K562 (cell line): ENCODE results near the gene CADM2. TPM values are rescaled to one million over a fixed set of nuclear protein-coding genes. Genes with fewer than 3 reads are reported as not detected.

Experiments
- ATAC-seq: fragments of 200-7000 bp; cut with Tn5 transposase; 3 replicates; pipeline ENCODE4 v1.9.1; 2020; ENCODE audit warnings: moderate library complexity
- BruUV-seq: library from RNA; stranded (reverse); fragments of 400-500 nt; replicated peaks from 2 replicates; lab custom pipeline; 2021; lab: Mats Ljungman, UMichigan
- CTCF ChIA-PET: fragments of 300-600 bp; formaldehyde crosslinking; extraction: SDS; loops from one replicate; lab custom pipeline; 2021; ENCODE audit warnings: low intra/inter-chr PET ratio; lab: Yijun Ruan, JAX
- POLR2A ChIA-PET: fragments of 300-600, 350-650 bp; sonication (Branson Sonifier 250); formaldehyde crosslinking; extraction: SDS; loops from one replicate; lab custom pipeline; 2021; ENCODE audit warnings: antibody characterized with exemption, inconsistent platforms; lab: Yijun Ruan, JAX
- DNase-seq, 4 experiments: peaks; one replicate each; pipeline versions ENCODE4 v3.0.0 to v3.0.0-alpha.2; 2011 to 2018; ENCODE audit warnings: low spot score in 3 of 4, mixed read lengths in 3 of 4; ENCODE audit errors: extremely low read depth in 1 of 4
- FAIRE-seq: peaks from 2 replicates; lab custom pipeline; 2011; peaks lifted over from hg19 to GRCh38; lab: Jason Lieb, UNC
- H2AFZ ChIP-seq: 2 replicates; pipeline ENCODE4 v1.6.0; 2011; ENCODE audit warnings: low read depth, low read length, control low read depth, inconsistent platforms
- H3K27ac ChIP-seq: fragments of 200-600 bp; 3 replicates; pipeline ENCODE4 v1.8.0; 2011; ENCODE audit warnings: low read depth, mild to moderate bottlenecking, control low read depth, inconsistent platforms, low read length, moderate library complexity, mixed read lengths; ENCODE audit errors: extremely low read depth
- H3K27me3 ChIP-seq, 2 experiments: fragments of 300-600 bp in 1 of 2; 2 replicates in 1 of 2; 3 replicates in 1 of 2; pipeline versions ENCODE4 v1.6.0 to v1.8.0; 2011; ENCODE audit warnings: inconsistent platforms in 2 of 2, low read length in 2 of 2, mild to moderate bottlenecking in 1 of 2, mixed read lengths in 1 of 2, moderate library complexity in 1 of 2; ENCODE audit not compliant: control insufficient read depth in 2 of 2, insufficient read depth in 2 of 2
- H3K36me3 ChIP-seq: fragments of 300-600 bp; 3 replicates; pipeline ENCODE4 v1.8.0; 2011; ENCODE audit warnings: mild to moderate bottlenecking, low read length, inconsistent platforms; ENCODE audit not compliant: control insufficient read depth, insufficient read depth
- H3K4me1 ChIP-seq, 2 experiments: fragments of 200-600 bp in 1 of 2; replicated peaks in 1 of 2; 2 replicates in 1 of 2; 3 replicates in 1 of 2; pipeline versions ENCODE4 v1.5.1 to v1.8.0; 2011; ENCODE audit warnings: inconsistent platforms in 2 of 2, low read length in 2 of 2, mild to moderate bottlenecking in 1 of 2, mixed read lengths in 1 of 2, moderate library complexity in 1 of 2; ENCODE audit not compliant: control insufficient read depth in 2 of 2, insufficient read depth in 2 of 2
- H3K4me2 ChIP-seq: 2 replicates; pipeline ENCODE4 v1.6.1; 2011; ENCODE audit warnings: low read length, control low read depth, inconsistent platforms, mixed read lengths; ENCODE audit not compliant: insufficient read depth
- H3K4me3 ChIP-seq: fragments of 200-600 bp; sonication (generic), shearing (Covaris generic); 2 replicates; pipeline ENCODE4 v1.5.1; 2016; ENCODE audit warnings: control low read depth, inconsistent platforms
- H3K79me2 ChIP-seq: fragments of 200-600 bp; 3 replicates; pipeline ENCODE4 v1.8.0; 2011; ENCODE audit warnings: low read length, inconsistent platforms; ENCODE audit not compliant: control insufficient read depth, insufficient read depth
- H3K9ac ChIP-seq, 2 experiments: 2 replicates each; pipeline versions ENCODE4 v1.6.0 to v1.6.1; 2011; ENCODE audit warnings: low read depth in 2 of 2, low read length in 2 of 2, control low read depth in 1 of 2, inconsistent platforms in 1 of 2, mild to moderate bottlenecking in 1 of 2, mixed read lengths in 1 of 2; ENCODE audit not compliant: insufficient read depth in 1 of 2
- H3K9me1 ChIP-seq: one replicate; pipeline ENCODE4 v1.6.0; 2011; ENCODE audit warnings: inconsistent platforms, mild to moderate bottlenecking, low read length, moderate library complexity; ENCODE audit not compliant: control insufficient read depth, insufficient read depth
- H3K9me3 ChIP-seq: replicated peaks from 2 replicates; pipeline ENCODE4 v1.5.1; 2011; ENCODE audit warnings: low read depth, low read length, inconsistent platforms; ENCODE audit not compliant: control insufficient read depth, insufficient read depth
- H4K20me1 ChIP-seq: replicated peaks from 2 replicates; pipeline ENCODE4 v1.6.1; 2011; ENCODE audit warnings: low read length, inconsistent platforms, mixed read lengths; ENCODE audit not compliant: control insufficient read depth, insufficient read depth
- DMBX1 ChIP-seq: fragments of 250-450 bp; sonication (Bioruptor Pico); IDR thresholded peaks from 2 replicates; pipeline ENCODE4 v1.8.0; 2022; ENCODE audit warnings: inconsistent platforms, mild to moderate bottlenecking, moderate library complexity, borderline replicate concordance
- DNMT1 ChIP-seq: fragments of 450-650 bp; IDR thresholded peaks from 2 replicates; pipeline ENCODE4 v1.6.1; 2016; ENCODE audit warnings: antibody characterized with exemption, mild to moderate bottlenecking
- ETS1 ChIP-seq: conservative IDR thresholded peaks from 2 replicates; pipeline ENCODE4 v1.6.1; 2011; ENCODE audit warnings: low read depth, mild to moderate bottlenecking, low read length; ENCODE audit not compliant: control insufficient read depth
- GATA2 ChIP-seq: sonication (generic); formaldehyde crosslinking; IDR thresholded peaks from 2 replicates; pipeline ENCODE4 v1.4.0; 2020; ENCODE audit warnings: mild to moderate bottlenecking, missing genetic modification reagents
- JUN ChIP-seq, 2 experiments: sonication (generic) in 1 of 2; formaldehyde crosslinking in 1 of 2; IDR thresholded peaks; 2 replicates each; pipeline versions ENCODE4 v1.6.1 to v1.8.0; 2012 to 2022; ENCODE audit warnings: borderline replicate concordance in 2 of 2, mild to moderate bottlenecking in 2 of 2, improper control_type of control experiment in 1 of 2, low read depth in 1 of 2, low read length in 1 of 2, missing genetic modification reagents in 1 of 2
- NRF1 ChIP-seq, 2 experiments: fragments of 450-650 bp; IDR thresholded peaks in 1 of 2; conservative IDR thresholded peaks in 1 of 2; 2 replicates each; pipeline ENCODE4 v1.6.1; 2014; ENCODE audit warnings: mild to moderate bottlenecking in 2 of 2
- ZNF121 ChIP-seq: sonication (generic); formaldehyde crosslinking; conservative IDR thresholded peaks from 2 replicates; pipeline ENCODE4 v1.8.0; 2022; ENCODE audit warnings: missing genetic modification reagents
- ZNF507 ChIP-seq: conservative IDR thresholded peaks from 2 replicates; pipeline ENCODE4 v1.6.1; 2017; ENCODE audit warnings: missing genetic modification characterization, missing compliant biosample characterization
- ZNF586 ChIP-seq: fragments of 450-650 bp; formaldehyde crosslinking; conservative IDR thresholded peaks from 2 replicates; pipeline ENCODE4 v1.4.0; 2020; ENCODE audit warnings: mild to moderate bottlenecking, moderate library complexity
- WGBS: fragments of 100-300 bp; shearing (Covaris generic); methylation state at CpG from one replicate; pipeline ENCODE4 v1.1.6; 2016; ENCODE audit warnings: low coverage, mixed read lengths; ENCODE audit not compliant: insufficient coverage; ENCODE audit errors: missing lambda C conversion rate; 5-methylcytosine and 5-hydroxymethylcytosine counted together
- in situ Hi-C: fragments of 300-500 bp; cut with MboI; formaldehyde crosslinking; loops from 4 replicates; pipeline ENCODE4 v1.15.0; 2018; ENCODE audit warnings: inconsistent platforms, mixed read lengths
- intact Hi-C: fragments of 100-400 bp; cut with micrococcal nuclease; formaldehyde crosslinking; loops from 2 replicates; pipeline ENCODE4 v1.14.2; 2022
- polyA plus RNA-seq, 8 experiments: library from polyadenylated mRNA; depleted of rRNA in 4 of 8; stranded (reverse) in 5 of 8; unstranded in 3 of 8; fragments of >200 nt; fragmentation: Nextera tagmentation in 2 of 8; fragmentation: Illumina TruSeq in 1 of 8; extraction: Ambion mirVana in 2 of 8; extraction: Trizol in 1 of 8; gene quantifications; 2 replicates each; pipeline versions ENCODE4 v1.2.1 to v1.2.3, GENCODE V29; 2011 to 2014; ENCODE audit warnings: inconsistent platforms in 1 of 8, missing spikeins in 1 of 8
- total RNA-seq, 7 experiments: library from RNA; depleted of rRNA in 6 of 7; stranded (reverse); fragments of >200 nt in 6 of 7; fragmentation: Illumina TruSeq in 2 of 7; extraction: Trizol in 2 of 7; gene quantifications; 2 replicates each; pipeline versions ENCODE4 v1.2.1 to v1.2.3, GENCODE V29; 2011 to 2021; ENCODE audit warnings: low replicate concordance in 1 of 7

The CADM2 gene
- total and polyA plus RNA-seq, 9 of the 15 experiments (the other 6 are each of a cell fraction or from before 2014, with no cell fraction given) = 0.11 to 3.2 (median 0.95) TPM

GRCh38 chr3:84962415-84962814 lies 3.6 kb downstream of the CADM2 start:
- no TSS peak for BruUV-seq
- FAIRE-seq = no peak
- intact Hi-C loops (no loop called here), in situ Hi-C loops (no loop called here)
- Histone ChIP-seq H4K20me1 (no peaks in the 10 kb centered on the region), H3K9me1 (no peaks in the 10 kb centered on the region), H3K9me3 (no peaks in the 10 kb centered on the region), H3K27me3 (no peaks in the 10 kb centered on the region), H3K36me3 (no peaks in the 10 kb centered on the region), H3K79me2 (no peaks in the 10 kb centered on the region), H2AFZ (no peak overlapping the region), H3K4me1 (peaks cover 0 to 7% of the 10 kb centered on the region in 2 experiments; a peak in 2 of 5 replicates), H3K4me3 (no peak overlapping the region), H3K4me2 (no peak overlapping the region), H3K9ac (no peak overlapping the region), H3K27ac (no peak overlapping the region)
- no peak for TF ChIP-seq NRF1 (conservative IDR thresholded peaks at IDR 0.05 in 1 of 2, IDR thresholded peaks at IDR 0.05 in 1 of 2)
- TF ChIP-seq ETS1 = no peak
- no peak for TF ChIP-seq DNMT1
- no peak for TF ChIP-seq ZNF507 (tag)
- TF ChIP-seq ZNF121 (CRISPR knock-in tag) = no peak
- TF ChIP-seq ZNF586 = no peak
- no peak for TF ChIP-seq DMBX1 (CRISPR knock-in tag)
- no peak for TF ChIP-seq JUN (IDR thresholded peaks at IDR 0.05; ENCODE audit: borderline replicate concordance, low read depth, low read length)
- TF ChIP-seq JUN (CRISPR knock-in tag; IDR thresholded peaks at IDR 0.05; ENCODE audit: borderline replicate concordance) = no peak
- no peak for TF ChIP-seq GATA2 (CRISPR knock-in tag)
- DNase-seq = no peak
- ChIA-PET CTCF (no interaction called here), POLR2A (no interaction called here)
- no peak for ATAC-seq
- WGBS = 0% methylated on average over 5 of the region's 5 CpGs
